Left ventricle myocardium inferior (tissue), 1 donor: Measurements from ENCODE around the gene PMEPA1. TPM values are rescaled to one million over a fixed set of nuclear protein-coding genes. Genes with fewer than 3 reads are reported as not detected.

Experiments used
- DNase-seq: peaks from one replicate; pipeline ENCODE4 v3.0.0-alpha.2; 2020
- H3K27ac ChIP-seq: fragments of 200-600 bp; replicated peaks from 2 replicates; pipeline ENCODE4 v1.8.0; 2021
- H3K27me3 ChIP-seq: fragments of 200-600 bp; 2 replicates; pipeline ENCODE4 v1.8.0; 2021; ENCODE audit warnings: low read depth
- H3K36me3 ChIP-seq: fragments of 200-600 bp; 2 replicates; pipeline ENCODE4 v1.8.0; 2021
- H3K4me1 ChIP-seq: fragments of 200-600 bp; 2 replicates; pipeline ENCODE4 v1.8.0; 2021
- H3K4me3 ChIP-seq: fragments of 200-600 bp; 2 replicates; pipeline ENCODE4 v1.8.0; 2021; ENCODE audit warnings: mild to moderate bottlenecking, moderate library complexity
- H3K9me3 ChIP-seq: fragments of 200-600 bp; replicated peaks from 2 replicates; pipeline ENCODE4 v1.8.0; 2021
- intact Hi-C: fragments of 100-400 bp; cut with micrococcal nuclease; formaldehyde crosslinking; loops from one replicate; pipeline ENCODE4 v1.11.0; 2022
- total RNA-seq: library from RNA; stranded (reverse); fragmentation: NEBNext Ultra II Directional; extraction: Animal tissue kit (Norgen Biotek cat#: 25700); gene quantifications from one replicate; pipeline ENCODE4 v1.2.1, GENCODE V29; 2021
- TF ChIP-seq, protein P1 (sequence below): fragments of 200-600 bp; IDR thresholded peaks from 2 replicates; pipeline ENCODE4 v1.8.0; 2021; ENCODE audit warnings: antibody characterized with exemption, mild to moderate bottlenecking, borderline replicate concordance
- donor health status: DM: no; HTN: yes; CAD: no; lungs with severe emphysema.

PMEPA1 gene
- total RNA-seq, 1 donor from 2014 or later: 36.4 TPM

DNA sequence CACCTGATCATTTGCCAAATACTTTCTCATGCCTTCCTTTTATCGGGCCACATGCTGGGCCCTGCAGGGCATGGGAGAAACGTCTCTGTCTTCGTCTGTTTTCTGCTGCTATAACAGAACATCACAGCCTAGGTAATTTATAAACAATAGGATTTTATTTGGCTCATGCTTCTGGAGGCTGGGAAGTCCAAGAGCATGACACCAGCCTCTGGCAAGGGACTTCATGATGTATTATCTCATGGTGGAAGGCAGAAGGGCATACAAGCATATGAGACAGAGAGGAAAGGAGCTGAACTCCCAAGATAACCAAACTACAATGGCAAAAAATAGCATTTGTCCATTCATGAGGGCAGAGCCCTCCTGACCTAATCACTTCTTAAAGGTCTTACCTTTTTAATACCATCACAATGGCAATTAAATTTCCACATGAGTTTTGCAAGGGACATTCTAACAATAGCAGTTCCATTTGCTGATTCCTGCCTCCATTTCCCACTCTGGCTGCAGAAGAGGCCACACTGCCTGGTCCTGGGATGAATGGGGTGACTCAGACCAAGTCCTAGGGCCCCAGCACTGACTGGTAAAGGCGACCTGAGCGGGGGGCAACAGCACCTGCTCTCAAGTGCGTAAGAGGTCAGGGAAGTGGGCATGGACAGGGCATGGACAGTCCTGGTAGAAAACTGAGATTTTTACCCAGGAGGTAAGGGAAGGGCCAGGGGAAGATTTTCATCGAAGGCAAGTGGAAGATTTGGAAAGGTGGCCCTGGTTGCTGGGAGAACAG is 84.4 kb downstream of the PMEPA1 start:
- TF ChIP-seq, protein P1, sequence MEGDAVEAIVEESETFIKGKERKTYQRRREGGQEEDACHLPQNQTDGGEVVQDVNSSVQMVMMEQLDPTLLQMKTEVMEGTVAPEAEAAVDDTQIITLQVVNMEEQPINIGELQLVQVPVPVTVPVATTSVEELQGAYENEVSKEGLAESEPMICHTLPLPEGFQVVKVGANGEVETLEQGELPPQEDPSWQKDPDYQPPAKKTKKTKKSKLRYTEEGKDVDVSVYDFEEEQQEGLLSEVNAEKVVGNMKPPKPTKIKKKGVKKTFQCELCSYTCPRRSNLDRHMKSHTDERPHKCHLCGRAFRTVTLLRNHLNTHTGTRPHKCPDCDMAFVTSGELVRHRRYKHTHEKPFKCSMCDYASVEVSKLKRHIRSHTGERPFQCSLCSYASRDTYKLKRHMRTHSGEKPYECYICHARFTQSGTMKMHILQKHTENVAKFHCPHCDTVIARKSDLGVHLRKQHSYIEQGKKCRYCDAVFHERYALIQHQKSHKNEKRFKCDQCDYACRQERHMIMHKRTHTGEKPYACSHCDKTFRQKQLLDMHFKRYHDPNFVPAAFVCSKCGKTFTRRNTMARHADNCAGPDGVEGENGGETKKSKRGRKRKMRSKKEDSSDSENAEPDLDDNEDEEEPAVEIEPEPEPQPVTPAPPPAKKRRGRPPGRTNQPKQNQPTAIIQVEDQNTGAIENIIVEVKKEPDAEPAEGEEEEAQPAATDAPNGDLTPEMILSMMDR: no peak

DNA sequence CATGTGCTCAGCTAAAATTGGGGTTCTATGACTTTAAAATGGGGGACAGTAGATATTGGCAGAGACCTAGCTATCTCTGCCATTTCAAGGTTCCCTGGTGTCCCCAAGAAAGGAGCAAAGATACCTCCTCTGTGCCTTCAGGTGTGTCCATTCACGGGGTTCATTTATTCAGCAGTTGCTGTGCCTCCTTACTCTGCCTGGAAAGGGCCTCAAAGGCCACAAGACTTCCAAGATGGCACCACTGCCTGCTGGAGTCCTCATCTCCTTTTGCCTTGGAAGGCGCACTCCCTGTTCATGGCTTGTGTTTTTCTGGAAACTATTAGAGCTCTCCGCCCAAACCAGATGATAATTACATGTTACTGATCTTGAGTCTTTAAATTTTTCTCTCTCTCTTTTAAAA is 85.7 kb downstream of the PMEPA1 start:
- Histone ChIP-seq H3K27ac (no peak overlapping the region), H3K4me3 (no peak overlapping the region), H3K36me3 (no peaks in the 10 kb centered on the region), H3K4me1 (peaks cover 17% of the 10 kb centered on the region), H3K27me3 (peaks cover 30% of the 10 kb centered on the region), H3K9me3 (peaks cover 18% of the 10 kb centered on the region)
- TF ChIP-seq, protein P1: no peak
- DNase-seq: no peak
- intact Hi-C loops: no loop called here

More for the DNA sequence above, 84.4 kb downstream of the PMEPA1 start:
- Histone ChIP-seq H3K36me3 (no peaks in the 10 kb centered on the region), H3K4me1 (peaks cover 17% of the 10 kb centered on the region), H3K4me3 (no peak overlapping the region), H3K27me3 (peaks cover 26% of the 10 kb centered on the region), H3K9me3 (peaks cover 18% of the 10 kb centered on the region), H3K27ac (no peak overlapping the region)
- intact Hi-C loops: no loop called here
- DNase-seq: no peak

DNA sequence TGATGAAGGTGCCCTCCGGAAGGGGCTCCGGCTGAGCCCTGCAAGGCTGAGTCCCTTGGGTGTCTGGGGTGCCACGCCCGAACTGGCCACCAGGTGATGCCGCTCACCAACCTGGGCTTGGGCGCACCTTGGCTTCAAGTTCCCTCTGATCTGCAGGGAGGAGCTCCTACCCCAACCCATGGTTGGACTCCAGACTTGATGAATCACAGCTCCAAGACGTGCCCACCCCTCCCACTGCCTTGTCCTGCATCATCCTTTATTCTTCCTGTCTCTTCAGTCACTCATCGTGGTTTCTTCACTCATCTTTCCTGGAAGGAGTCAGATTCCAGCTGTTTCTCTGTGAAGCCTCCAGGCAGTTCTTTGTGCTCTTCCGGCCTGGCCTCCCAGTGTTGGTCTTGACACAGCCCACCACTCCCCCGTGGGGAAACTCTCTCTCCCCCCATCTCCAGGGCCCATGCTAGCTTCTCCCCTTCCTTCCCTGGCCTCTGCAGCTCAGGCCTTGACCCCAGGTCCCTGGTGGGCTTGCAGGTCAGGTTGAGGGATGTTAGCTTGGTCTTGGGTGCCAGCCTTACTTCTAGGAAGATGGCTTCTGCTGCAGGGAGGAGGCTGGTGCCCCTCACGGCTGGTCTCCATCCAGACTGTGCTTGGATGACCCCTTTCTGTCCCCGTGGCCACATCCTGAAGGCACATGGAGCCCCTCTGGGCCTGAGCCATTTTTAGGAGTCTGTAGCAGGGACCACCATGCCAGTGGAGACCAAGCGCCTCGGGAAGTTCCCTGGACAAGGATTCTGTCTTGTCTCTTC is 87.0 kb downstream of the PMEPA1 start:
- H3K9me3 ChIP-seq: peaks cover 18% of the 10 kb centered on the region
- peaks cover 19% of the 10 kb centered on the region for H3K4me1 ChIP-seq
- no peak overlapping the region for H3K27ac ChIP-seq
- intact Hi-C loops: no loop called here
- DNase-seq: peak; percentile 34
- TF ChIP-seq, protein P1: peak; percentile 72
- H3K27me3 ChIP-seq: peaks cover 41% of the 10 kb centered on the region
- no peak overlapping the region for H3K4me3 ChIP-seq
- H3K36me3 ChIP-seq: no peaks in the 10 kb centered on the region

DNA sequence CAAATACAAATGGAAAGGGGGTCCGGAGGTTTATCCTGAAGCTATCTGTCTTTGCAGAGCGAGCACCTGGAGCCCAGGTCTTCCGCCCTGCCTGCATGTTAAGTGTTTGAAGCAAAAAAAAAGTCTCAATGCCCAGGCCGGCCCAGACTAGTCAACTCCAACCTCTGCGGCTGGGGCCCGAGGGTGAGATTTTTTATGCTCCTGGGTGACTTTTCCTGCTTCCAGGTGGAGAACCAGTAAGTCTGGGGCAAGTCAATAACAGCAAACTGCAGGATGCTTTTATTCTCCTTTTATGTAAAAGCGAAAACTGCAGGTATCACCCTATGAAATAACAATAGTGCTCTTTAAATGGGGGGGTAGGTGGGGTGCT is 87.6 kb downstream of the PMEPA1 start:
- Histone ChIP-seq H3K4me3 (no peak overlapping the region), H3K9me3 (peaks cover 18% of the 10 kb centered on the region), H3K27me3 (peaks cover 47% of the 10 kb centered on the region), H3K27ac (no peak overlapping the region), H3K4me1 (peaks cover 13% of the 10 kb centered on the region), H3K36me3 (no peaks in the 10 kb centered on the region)
- intact Hi-C loops: no loop called here
- TF ChIP-seq, protein P1: no peak
- no peak for DNase-seq

DNA sequence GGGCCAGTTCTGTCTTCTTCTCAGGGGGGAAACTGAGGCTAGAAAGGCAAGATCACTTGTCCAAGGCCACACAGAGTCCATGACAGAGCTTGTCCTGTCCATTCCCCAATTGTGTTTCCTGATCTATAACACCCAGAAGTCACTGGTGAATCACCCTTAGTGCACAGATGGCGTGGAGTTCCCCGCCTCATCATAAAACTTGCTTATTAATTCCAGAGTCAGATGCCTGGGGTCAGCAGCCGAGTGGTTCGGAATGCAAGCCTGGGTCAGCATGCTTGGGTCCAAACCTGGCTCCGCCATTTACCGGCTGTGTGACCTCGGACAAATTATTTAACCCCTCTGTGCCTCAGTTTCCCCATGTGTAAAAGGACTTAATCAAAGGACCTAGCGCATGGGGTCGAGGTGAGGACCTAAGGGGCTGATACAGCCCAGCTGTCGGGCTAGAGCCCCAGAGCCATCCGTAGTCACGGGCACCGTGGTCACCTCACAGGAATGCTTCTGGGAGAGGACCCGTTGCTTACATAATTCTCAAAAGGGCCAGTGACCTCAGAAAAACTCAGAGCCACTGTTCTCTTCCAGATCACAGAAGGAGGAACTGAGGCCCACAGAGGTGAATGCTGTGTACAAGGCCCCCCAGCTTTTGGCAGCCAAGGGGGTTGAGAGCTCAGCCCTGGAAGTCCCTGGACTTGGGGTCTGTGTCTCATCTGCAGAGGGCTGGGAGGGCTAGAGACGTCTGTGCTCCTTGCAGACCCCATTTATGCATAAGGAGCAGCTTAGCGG is 88.2 kb downstream of the PMEPA1 start:
- intact Hi-C loops: no loop called here
- Histone ChIP-seq H3K9me3 (peaks cover 18% of the 10 kb centered on the region), H3K27me3 (peaks cover 53% of the 10 kb centered on the region), H3K4me3 (no peak overlapping the region), H3K27ac (no peak overlapping the region), H3K36me3 (no peaks in the 10 kb centered on the region), H3K4me1 (peaks cover 10% of the 10 kb centered on the region)
- DNase-seq: no peak
- TF ChIP-seq, protein P1: no peak
